Brain microvascular endothelial cell (primary cell): ENCODE measurements around the gene KHNYN.

Source experiments
- DNase-seq: peaks from one replicate; pipeline ENCODE4 v3.0.0-alpha.2; 2020
- H3K27ac ChIP-seq: fragments of 250-450 bp; sonication (Bioruptor Pico); 2 replicates; pipeline ENCODE4 v1.5.1; 2020; ENCODE audit warnings: mild to moderate bottlenecking, moderate library complexity
- H3K27me3 ChIP-seq: fragments of 250-450 bp; sonication (Bioruptor Pico); replicated peaks from 2 replicates; pipeline ENCODE4 v1.5.1; 2020; ENCODE audit warnings: mild to moderate bottlenecking
- H3K36me3 ChIP-seq: fragments of 250-450 bp; sonication (Bioruptor Pico); replicated peaks from 2 replicates; pipeline ENCODE4 v1.5.1; 2020; ENCODE audit warnings: mild to moderate bottlenecking
- H3K4me3 ChIP-seq: 2 replicates; pipeline ENCODE4 v1.5.1; 2011; ENCODE audit warnings: low read depth, mild to moderate bottlenecking, control low read depth, low read length, moderate library complexity
- in situ Hi-C: cut with HindIII; loops from 2 replicates; pipeline ENCODE4 v1.10.0; 2017; ENCODE audit warnings: low sequenced_read_pairs, low pct_ligation_motif_present
- TF ChIP-seq, protein P1 (sequence below): IDR thresholded peaks from 2 replicates; pipeline ENCODE4 v1.5.1; 2011; ENCODE audit warnings: low read depth, mild to moderate bottlenecking, moderate library complexity, low read length, control low read depth, inconsistent platforms; ENCODE audit errors: missing control alignments

KHNYN gene

GRCh38 chr14:24458736-24459135 is 29.0 kb downstream of the KHNYN start:
- H3K4me3 ChIP-seq, result no peak overlapping the region
- H3K27me3 ChIP-seq, result no peaks in the 10 kb centered on the region
- H3K27ac ChIP-seq, result no peak overlapping the region
- DNase-seq, result no peak
- TF ChIP-seq, protein P1, sequence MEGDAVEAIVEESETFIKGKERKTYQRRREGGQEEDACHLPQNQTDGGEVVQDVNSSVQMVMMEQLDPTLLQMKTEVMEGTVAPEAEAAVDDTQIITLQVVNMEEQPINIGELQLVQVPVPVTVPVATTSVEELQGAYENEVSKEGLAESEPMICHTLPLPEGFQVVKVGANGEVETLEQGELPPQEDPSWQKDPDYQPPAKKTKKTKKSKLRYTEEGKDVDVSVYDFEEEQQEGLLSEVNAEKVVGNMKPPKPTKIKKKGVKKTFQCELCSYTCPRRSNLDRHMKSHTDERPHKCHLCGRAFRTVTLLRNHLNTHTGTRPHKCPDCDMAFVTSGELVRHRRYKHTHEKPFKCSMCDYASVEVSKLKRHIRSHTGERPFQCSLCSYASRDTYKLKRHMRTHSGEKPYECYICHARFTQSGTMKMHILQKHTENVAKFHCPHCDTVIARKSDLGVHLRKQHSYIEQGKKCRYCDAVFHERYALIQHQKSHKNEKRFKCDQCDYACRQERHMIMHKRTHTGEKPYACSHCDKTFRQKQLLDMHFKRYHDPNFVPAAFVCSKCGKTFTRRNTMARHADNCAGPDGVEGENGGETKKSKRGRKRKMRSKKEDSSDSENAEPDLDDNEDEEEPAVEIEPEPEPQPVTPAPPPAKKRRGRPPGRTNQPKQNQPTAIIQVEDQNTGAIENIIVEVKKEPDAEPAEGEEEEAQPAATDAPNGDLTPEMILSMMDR, result no peak
- no peaks in the 10 kb centered on the region for H3K36me3 ChIP-seq
- in situ Hi-C loops, result no loop called here

DNA sequence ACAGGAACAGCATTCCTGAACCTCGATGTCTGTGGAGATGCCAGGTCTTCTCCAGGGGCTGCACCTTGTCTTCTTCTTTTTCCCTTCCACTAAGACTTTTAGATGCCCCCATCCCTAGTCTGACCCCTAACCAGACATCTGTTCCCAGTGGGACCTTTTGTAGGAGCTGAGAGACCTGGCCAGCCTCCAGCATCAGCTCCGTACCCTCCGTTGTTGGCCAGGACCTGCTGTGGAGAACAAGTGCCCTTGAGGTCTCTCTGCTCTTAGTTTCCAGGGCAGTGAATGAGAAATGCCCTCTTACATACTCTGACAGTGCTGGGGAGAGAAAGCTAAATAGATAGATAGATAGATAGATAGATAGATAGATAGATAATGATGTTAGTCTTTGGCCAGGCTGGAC is 29.6 kb downstream of the KHNYN start:
- Histone ChIP-seq H3K36me3 (no peaks in the 10 kb centered on the region), H3K27ac (no peak overlapping the region), H3K4me3 (no peak overlapping the region), H3K27me3 (no peaks in the 10 kb centered on the region)
- TF ChIP-seq, protein P1, result no peak
- DNase-seq, result no peak
- in situ Hi-C loops, result no loop called here

- no peak for DNase-seq
- in situ Hi-C loops, result no loop called here
- TF ChIP-seq, protein P1, result no peak
- Histone ChIP-seq H3K27me3 (no peaks in the 10 kb centered on the region), H3K36me3 (no peaks in the 10 kb centered on the region), H3K27ac (no peak overlapping the region), H3K4me3 (no peak overlapping the region)
These were observed 31.6 kb downstream of the KHNYN start for GRCh38 chr14:24461336-24461735.

- DNase-seq, result no peak
- Histone ChIP-seq H3K36me3 (no peaks in the 10 kb centered on the region), H3K4me3 (no peak overlapping the region), H3K27me3 (no peaks in the 10 kb centered on the region), H3K27ac (no peak overlapping the region)
- in situ Hi-C loops, result no loop called here
- TF ChIP-seq, protein P1, result no peak
These were observed 33.5 kb downstream of the KHNYN start for GRCh38 chr14:24463017-24463883.

DNA sequence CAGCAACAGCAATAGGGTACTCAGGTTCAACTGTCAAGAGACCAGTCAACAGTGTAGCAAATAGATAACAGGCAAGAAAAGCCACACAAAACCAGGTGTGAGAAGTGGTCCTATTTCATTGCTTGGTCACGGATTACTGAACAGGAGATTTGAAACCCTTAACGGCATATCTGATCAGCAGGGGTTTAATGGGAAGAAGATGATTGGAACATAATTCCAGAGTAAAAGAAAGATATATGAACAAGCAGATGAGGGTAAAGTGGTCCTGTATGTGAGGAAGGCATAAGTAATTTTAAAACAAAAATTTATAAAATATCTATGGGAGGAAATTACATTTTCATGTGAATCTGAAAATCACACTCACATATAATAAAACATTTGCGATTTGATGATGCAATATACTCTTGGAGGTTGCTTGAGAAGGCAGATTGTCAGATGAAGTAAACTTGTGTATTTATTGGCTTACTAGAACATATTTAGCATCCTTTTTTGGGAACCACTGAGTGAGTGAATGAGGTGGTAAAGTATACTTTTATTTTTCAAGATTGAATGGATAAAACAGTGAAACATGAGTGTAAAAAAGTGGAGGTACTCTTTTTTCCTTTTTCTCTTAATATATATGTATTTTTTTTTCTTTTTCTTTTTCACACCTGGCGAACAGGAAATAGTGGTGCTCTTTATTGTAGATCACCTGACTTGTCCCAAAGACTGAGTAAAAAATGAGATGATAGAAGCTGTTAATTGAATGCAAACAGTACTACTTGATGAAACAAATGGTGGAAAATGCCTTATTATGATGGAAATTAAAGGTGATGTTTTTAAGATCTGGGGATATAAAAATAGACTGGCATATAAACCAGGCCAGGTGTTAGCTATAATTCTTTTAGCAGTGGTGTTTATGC is 34.4 kb downstream of the KHNYN start:
- TF ChIP-seq, protein P1, result no peak
- Histone ChIP-seq H3K4me3 (no peak overlapping the region), H3K27ac (no peak overlapping the region), H3K36me3 (no peaks in the 10 kb centered on the region), H3K27me3 (no peaks in the 10 kb centered on the region)
- DNase-seq, result no peak
- in situ Hi-C loops, result no loop called here
